NCI-H1105 treated with DMSO at 0.1 percent for 48 hours (cell line): ENCODE data around the gene PIGA.
"Not testable (repeated sequence)": the region's sequence is repeated elsewhere in the genome, so short reads cannot be mapped to it uniquely, and the experiment has no call there.

Source experiments
- DNase-seq: peaks from one replicate; lab custom pipeline; 2025; lab: John Stamatoyannopoulos, UW

The PIGA gene

GRCh38 chrX:15320297-15320696 lies 15.0 kb downstream of the PIGA start:
- DNase-seq = no peak

DNA sequence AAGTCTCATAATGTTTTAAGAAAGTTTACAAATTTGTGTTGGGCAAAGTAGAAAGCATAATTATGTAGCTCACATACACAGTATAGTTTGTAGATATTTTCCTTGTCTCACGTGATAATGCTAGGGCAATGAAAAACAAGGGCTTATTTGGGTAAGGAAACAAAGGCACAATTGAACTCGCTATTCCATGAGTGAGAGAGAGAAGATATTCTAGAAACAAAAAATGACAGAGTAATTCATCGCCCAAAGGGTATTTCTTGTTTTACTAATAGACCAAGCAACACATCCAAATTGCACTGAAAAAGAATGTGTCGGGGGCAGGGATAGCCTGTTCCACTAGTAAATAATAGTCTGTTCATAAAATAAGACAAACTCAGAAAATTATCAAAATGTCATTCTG lies 16.2 kb downstream of the PIGA start:
- no peak for DNase-seq

DNA sequence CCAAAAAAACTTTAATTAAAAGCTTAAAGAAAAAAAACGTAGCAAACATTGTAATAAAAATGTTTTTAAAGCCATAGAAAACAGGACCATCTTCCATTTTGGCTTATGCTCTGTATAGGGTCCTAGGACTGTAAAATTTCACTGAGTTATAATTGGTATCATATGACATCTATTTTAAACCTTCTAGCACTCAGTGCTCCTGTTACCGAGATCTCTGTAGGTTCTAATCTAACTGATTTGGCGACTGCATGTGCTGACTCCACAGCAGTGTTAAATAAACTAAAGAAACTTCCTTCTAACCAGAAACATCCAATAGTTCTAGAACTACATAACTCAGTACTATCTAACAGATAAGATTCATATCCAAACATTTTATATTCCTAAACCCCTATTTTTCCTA lies 19.8 kb downstream of the PIGA start, which contains the start of gene ASB11:
ASB11 (minus strand) TSS at position 132 of the 400 bp plus-strand sequence; CDS start at position 97, 35 bp downstream.
- no peak for DNase-seq

DNA sequence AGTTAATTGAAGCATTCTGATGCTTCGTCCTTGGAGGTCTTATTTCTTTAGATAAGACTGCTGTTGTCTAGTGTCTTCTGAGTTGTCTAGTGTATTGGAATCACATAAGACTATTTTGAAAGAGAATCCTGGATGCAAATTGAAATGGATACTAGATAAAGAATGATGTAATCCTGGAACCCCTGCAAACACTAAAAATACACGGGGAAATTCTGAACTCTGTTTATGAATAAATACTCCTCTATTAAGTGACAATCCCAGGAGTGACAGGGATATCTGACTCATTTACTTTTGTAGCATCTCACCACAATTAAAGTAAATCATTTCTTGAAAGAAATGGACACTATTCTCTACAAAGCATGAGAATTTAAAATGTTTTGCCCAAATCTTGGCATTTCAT lies 20.9 kb downstream of the PIGA start:
- no peak for DNase-seq

DNA sequence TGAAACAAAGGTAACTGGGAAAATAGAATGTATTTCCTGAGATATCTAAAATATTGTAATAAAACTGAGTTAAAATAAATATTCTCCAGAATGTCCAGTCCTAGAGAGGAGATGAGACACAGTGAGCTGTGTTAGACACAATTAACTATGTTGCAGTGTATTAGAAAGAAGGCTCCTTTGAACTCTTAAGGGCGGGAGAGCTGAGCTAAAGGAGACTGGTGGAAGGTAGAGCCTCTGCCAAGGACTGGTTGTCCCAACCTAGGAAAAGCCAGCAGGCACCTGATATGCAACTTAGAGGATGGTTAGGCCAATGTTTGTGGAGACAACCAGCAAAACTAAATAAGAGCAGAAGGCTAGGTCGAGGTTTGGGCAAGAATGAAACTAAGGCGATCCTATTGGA lies 24.2 kb downstream of the PIGA start:
- DNase-seq = no peak

DNA sequence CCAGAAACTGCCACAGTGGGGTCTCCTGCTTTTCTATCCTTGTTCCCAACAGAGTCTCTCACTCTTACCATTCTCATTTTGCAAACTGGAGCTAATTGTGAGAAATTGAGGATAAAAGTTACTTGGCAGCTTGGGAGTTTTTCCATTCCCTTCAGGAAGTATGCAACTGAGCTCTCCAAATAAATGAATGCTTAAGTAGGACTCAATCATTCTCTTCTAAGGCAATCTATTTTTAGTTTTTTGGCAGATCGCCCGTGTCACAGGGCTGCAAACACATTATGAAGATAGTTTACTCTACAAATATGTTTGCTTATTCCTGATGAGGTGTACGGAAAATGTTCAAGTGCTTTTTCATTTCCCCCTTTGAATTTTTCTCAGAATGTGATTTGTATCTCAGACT lies 25.2 kb downstream of the PIGA start:
- peak; percentile 87 for DNase-seq

DNA sequence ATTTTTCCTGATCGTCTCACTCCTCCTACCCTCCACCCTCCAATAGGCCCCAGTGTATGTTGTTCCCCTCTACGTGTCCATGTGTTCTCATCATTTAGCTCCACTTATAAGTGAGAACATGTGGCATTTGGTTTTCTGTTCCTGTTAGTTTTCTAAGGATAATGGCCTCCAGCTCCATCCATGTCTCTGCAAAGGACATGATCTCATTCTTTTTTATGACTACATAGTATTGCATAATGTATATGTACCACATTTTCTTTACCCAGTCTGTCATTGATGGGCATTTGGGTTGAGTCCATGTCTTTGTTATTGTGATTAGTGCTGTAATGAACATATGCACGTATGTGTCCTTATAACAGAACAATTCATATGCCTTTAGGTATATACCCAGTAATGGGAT lies 29.4 kb downstream of the PIGA start:
- not testable (repeated sequence) for DNase-seq

DNA sequence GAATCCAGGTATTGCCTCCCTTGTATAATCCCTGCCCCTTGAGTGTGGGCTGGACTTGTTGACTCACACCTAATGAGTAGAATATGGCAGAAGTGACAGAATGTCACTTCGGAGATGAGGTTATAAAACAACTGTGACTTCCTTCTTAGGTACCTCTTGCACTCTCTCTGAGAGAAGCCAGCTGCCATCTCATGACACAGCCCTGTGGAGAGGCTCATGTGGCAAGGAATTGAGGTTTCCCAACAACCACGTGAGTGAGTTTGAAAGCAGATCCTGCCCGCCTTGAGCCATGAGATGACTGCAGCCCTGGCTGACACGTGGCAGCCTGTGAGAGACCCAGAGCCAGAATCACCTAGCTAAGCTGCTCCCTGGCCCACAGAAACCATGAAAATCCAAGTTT lies 33.4 kb downstream of the PIGA start:
- DNase-seq = no peak

DNA sequence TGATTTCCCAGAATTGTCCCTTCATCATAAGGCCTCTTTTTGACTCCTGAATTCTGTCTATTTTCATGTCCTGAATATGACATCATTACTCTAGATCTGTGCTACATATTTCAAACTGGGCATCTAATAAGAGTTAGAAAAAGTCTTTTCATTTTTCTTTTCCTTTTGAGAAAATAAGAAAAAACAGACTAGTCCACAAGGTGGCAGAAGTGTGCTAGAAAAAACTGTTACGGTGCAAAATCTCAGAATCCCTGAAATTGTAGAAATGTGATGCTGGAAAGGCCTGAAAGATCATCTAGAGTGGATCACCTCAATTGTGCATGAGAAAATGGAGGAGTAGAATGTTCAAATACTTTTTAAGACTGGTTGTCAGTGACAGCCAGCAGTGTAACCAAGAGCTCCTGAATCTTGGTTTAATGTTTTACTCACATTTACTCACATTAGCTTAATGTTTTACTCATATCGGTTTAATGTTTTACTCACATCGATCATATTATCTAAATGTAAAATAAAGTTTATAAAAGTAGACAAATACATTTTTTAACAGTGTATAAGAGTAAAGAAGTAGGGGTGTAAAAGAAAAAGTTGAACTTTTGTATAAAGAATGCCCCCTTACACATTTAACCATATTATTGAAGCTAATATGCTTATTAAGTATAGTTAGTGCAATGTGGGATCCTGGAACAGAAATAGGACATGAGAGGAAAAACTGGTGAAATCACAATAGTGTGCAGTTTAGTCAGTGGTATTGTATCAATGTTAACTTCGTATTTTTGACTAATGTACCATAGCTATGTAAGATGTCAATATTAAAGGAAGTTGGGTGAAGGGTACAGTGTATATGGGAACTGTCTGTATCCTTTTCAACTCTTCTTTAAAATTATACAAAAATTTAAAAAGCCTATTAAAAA lies 35.1 kb downstream of the PIGA start:
- peak; percentile 19 for DNase-seq

GRCh38 chrX:15298780-15299179 lies 36.5 kb downstream of the PIGA start:
- DNase-seq = no peak

- no peak for DNase-seq
Measured at GRCh38 chrX:15298201-15298600, 37.1 kb downstream of the PIGA start.

GRCh38 chrX:15293451-15293850 lies 41.9 kb downstream of the PIGA start:
- no peak for DNase-seq

DNA sequence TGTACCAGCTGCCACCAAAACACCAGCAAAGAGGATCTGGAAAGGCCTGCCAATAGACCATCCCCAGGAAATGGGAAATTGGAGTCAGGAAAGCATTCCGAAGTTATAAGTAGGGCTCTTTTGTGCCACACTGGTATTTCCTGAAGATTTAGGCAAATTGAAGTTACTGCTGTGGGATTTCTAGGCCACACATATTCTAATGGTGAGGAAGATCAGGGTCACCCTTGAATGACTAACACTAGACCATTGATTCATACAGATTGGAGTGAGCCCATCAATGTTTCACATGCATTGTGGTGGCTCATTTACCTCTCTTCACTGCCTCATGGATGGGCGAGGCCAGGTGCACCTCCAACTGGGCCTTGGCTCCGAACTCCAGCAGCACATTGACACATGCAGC lies 42.5 kb downstream of the PIGA start:
- no peak for DNase-seq

DNA sequence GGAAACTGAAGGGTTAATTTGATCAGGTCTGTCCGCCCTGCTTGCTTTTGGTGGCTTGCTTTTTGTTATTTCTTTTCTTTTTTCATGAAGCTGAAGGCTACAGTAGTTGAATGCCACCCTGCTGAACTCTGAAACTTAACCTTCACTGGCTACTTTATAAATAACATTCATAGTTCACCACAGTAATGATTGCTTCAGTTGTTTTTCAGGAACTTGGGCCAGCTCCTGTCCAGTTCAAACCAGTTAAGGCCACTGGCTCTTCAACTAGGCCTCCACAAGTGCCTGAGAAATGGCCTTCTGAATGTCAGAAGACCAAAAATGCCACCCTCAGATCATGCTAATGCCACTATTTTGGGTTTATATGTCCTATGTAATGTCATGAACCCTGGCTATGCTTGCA lies 57.7 kb downstream of the PIGA start:
- DNase-seq = no peak

- no peak for DNase-seq
Measured at GRCh38 chrX:15274946-15275345, 60.4 kb downstream of the PIGA start.

- DNase-seq = not testable (repeated sequence)
Measured at GRCh38 chrX:15273275-15273674, 62.0 kb downstream of the PIGA start.

- DNase-seq = no peak
Measured at GRCh38 chrX:15271757-15272156, 63.6 kb downstream of the PIGA start.

DNA sequence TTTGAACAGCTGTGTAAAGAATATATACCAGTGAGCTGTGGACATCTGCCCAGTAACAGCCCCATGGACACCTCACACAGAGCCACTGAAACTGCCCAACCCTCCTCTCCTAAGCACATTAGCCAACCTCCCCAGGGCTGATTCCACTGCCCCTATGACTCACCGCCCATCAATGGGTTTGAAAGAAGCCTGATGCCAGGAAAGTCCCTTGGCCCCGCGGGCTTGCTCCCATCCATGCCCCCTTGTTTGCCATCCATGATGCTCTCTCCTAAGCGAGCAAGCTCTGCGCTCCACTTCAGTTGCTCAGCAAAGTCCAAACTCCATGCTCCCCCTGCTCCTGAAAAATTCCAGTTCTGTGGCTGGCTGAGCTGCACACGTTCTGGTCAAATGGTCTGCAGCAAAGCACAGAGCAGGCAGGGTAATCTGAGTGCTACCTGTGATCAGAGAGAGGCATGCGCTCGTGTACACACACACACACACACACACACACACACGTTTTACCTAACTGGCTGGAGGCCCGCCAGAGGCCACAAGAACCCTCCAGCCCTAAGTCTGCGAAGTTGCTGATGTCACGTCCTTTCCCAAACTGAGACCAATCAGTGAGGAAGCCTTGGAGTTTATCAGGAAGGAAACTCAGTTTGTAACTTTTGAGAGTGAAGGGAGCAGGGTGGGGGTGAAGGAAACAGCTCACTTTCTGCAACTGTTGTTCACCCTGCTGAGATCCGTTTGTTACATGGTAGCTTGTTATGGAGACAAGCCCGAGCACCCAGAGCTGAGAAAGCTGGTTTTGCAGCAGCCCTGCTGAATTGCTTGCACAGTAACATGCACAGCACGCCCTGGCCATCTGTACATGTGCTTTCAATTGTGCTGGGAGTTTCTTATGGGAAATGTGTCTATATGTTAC lies 65.5 kb downstream of the PIGA start, which contains the start of gene ASB9:
ASB9 (minus strand) TSS at position 466 of the 904 bp plus-strand sequence; CDS start at position 257, 209 bp downstream.
- DNase-seq = no peak
